Right hindlimb (tissue), 1 donor: Measurements from ENCODE around the gene ALPI.

Experiments used
- DNase-seq: peaks from one replicate; pipeline ENCODE4 v3.0.0-alpha.2; 2018

ALPI gene

GRCh38 chr2:232502911-232503808, 47.2 kb downstream of the ALPI start:
- no peak for DNase-seq

- DNase-seq, result no peak
Measured at GRCh38 chr2:232503809-232504323, 47.9 kb downstream of the ALPI start.

DNA sequence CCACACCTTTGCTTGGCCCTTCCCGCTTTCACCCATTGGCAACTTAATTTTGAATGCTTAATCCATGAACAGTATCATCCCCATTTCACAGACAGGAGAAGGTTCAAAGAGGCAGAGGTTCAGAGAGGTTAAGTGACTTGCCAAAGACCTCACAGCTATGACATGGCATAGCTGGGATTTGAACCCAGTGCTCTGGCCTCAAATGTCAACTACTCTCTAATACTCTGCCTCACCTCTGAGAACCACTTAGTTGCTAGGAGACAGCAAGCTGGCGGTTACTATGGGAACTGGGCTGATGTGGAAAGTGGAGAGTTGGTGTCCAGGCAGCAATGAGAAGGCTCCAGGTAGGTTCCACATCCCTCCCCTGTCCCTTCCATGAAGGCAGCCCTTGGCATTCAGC, 48.5 kb downstream of the ALPI start:
- DNase-seq, result no peak

GRCh38 chr2:232505856-232506255, 49.9 kb downstream of the ALPI start:
- DNase-seq, result no peak

- DNase-seq, result no peak
Measured at GRCh38 chr2:232506709-232507108, 50.8 kb downstream of the ALPI start.

GRCh38 chr2:232508251-232508650, 52.3 kb downstream of the ALPI start:
- no peak for DNase-seq
